GM15510 (cell line): ENCODE measurements around the gene FGFR2.

Experiments
- POLR2A ChIP-seq: IDR thresholded peaks from 3 replicates; pipeline ENCODE4 v1.6.1; 2011; ENCODE audit warnings: borderline replicate concordance; ENCODE audit not compliant: insufficient read length; ENCODE audit errors: extremely low read depth

FGFR2 gene

GRCh38 chr10:121459622-121460453, 138.4 kb downstream of the FGFR2 start:
- TF ChIP-seq POLR2A: no peak

GRCh38 chr10:121459279-121459621, 139.0 kb downstream of the FGFR2 start:
- no peak for TF ChIP-seq POLR2A

- no peak for TF ChIP-seq POLR2A
Measured at GRCh38 chr10:121457729-121458128, 140.5 kb downstream of the FGFR2 start.

- no peak for TF ChIP-seq POLR2A
Measured at GRCh38 chr10:121455377-121455776, 142.9 kb downstream of the FGFR2 start.

GRCh38 chr10:121454781-121455180, 143.5 kb downstream of the FGFR2 start:
- no peak for TF ChIP-seq POLR2A

GRCh38 chr10:121453160-121453559, 145.1 kb downstream of the FGFR2 start:
- TF ChIP-seq POLR2A: no peak

GRCh38 chr10:121452581-121452980, 145.7 kb downstream of the FGFR2 start:
- TF ChIP-seq POLR2A: no peak

- no peak for TF ChIP-seq POLR2A
Measured at GRCh38 chr10:121450247-121450646, 148.0 kb downstream of the FGFR2 start.

- no peak for TF ChIP-seq POLR2A
Measured at GRCh38 chr10:121449482-121449924, 148.7 kb downstream of the FGFR2 start.

- TF ChIP-seq POLR2A: no peak
Measured at GRCh38 chr10:121448766-121449421, 149.3 kb downstream of the FGFR2 start.

- TF ChIP-seq POLR2A: no peak
Measured at GRCh38 chr10:121444520-121445165, 153.6 kb downstream of the FGFR2 start.

GRCh38 chr10:121442086-121442935, 155.9 kb downstream of the FGFR2 start:
- no peak for TF ChIP-seq POLR2A

GRCh38 chr10:121440461-121440860, 157.8 kb downstream of the FGFR2 start:
- no peak for TF ChIP-seq POLR2A

GRCh38 chr10:121438333-121438732, 159.9 kb downstream of the FGFR2 start:
- no peak for TF ChIP-seq POLR2A

GRCh38 chr10:121437596-121437995, 160.6 kb downstream of the FGFR2 start:
- TF ChIP-seq POLR2A: no peak
